Cardiac muscle cell (in vitro differentiated cells and primary cell): ENCODE measurements around the gene JAML. TPM values are rescaled to one million over a fixed set of nuclear protein-coding genes. Genes with fewer than 3 reads are reported as not detected.
"Not testable (repeated sequence)": the region's sequence is repeated elsewhere in the genome, so short reads cannot be mapped to it uniquely, and the experiment has no call there.

Experiments
- DNase-seq, 2 donors: peaks; one replicate each; pipeline versions ENCODE4 v3.0.0 to v3.0.0-alpha.2; 2010 to 2017; ENCODE audit warnings: low read depth in 1 of 2, low spot score in 1 of 2
- H3K27ac ChIP-seq: fragments of 200-600 bp; sonication (generic); 2 replicates; pipeline ENCODE4 v1.5.1; 2016
- H3K27me3 ChIP-seq: fragments of 200-600 bp; sonication (generic); 2 replicates; pipeline ENCODE4 v1.6.0; 2016; ENCODE audit warnings: control low read depth
- H3K36me3 ChIP-seq: fragments of 200-600 bp; sonication (generic); 2 replicates; pipeline ENCODE4 v1.5.1; 2016; ENCODE audit warnings: control low read depth
- H3K4me1 ChIP-seq: fragments of 200-600 bp; sonication (generic); 2 replicates; pipeline ENCODE4 v1.8.1; 2017; ENCODE audit warnings: low read depth, mild to moderate bottlenecking, mixed run types
- H3K4me3 ChIP-seq: fragments of 200-600 bp; sonication (generic); 2 replicates; pipeline ENCODE4 v1.5.1; 2016; ENCODE audit warnings: mild to moderate bottlenecking
- H3K9me3 ChIP-seq: fragments of 200-600 bp; sonication (generic); 2 replicates; pipeline ENCODE4 v1.5.1; 2017; ENCODE audit warnings: low read depth, mild to moderate bottlenecking, control low read depth
- CTCF ChIP-seq: IDR thresholded peaks from 2 replicates; pipeline ENCODE4 v1.5.1; 2012; ENCODE audit warnings: low read depth, mild to moderate bottlenecking, low read length
- polyA plus RNA-seq: library from polyadenylated mRNA; unstranded; fragments of >200 nt; fragmentation: Nextera tagmentation; extraction: Ambion mirVana; gene quantifications from 2 replicates; pipeline ENCODE4 v1.2.1, GENCODE V29; 2016
- total RNA-seq: library from RNA; depleted of rRNA; stranded (reverse); fragments of >200 nt; gene quantifications from 2 replicates; pipeline ENCODE4 v1.2.3, GENCODE V29; 2016

Gene JAML
- total and polyA plus RNA-seq, 2 experiments from 2014 or later = not detected

- TF ChIP-seq CTCF = no peak
- peaks cover 20% of the 10 kb centered on the region for H3K27me3 ChIP-seq
- no peaks in the 10 kb centered on the region for H3K36me3 ChIP-seq
- H3K27ac ChIP-seq = no peak overlapping the region
- H3K4me3 ChIP-seq = no peak overlapping the region
- no peak for DNase-seq
- H3K4me1 ChIP-seq = no peaks in the 10 kb centered on the region
- no peaks in the 10 kb centered on the region for H3K9me3 ChIP-seq
These were observed 38.3 kb downstream of the JAML start for GRCh38 chr11:118186346-118187107.

DNA sequence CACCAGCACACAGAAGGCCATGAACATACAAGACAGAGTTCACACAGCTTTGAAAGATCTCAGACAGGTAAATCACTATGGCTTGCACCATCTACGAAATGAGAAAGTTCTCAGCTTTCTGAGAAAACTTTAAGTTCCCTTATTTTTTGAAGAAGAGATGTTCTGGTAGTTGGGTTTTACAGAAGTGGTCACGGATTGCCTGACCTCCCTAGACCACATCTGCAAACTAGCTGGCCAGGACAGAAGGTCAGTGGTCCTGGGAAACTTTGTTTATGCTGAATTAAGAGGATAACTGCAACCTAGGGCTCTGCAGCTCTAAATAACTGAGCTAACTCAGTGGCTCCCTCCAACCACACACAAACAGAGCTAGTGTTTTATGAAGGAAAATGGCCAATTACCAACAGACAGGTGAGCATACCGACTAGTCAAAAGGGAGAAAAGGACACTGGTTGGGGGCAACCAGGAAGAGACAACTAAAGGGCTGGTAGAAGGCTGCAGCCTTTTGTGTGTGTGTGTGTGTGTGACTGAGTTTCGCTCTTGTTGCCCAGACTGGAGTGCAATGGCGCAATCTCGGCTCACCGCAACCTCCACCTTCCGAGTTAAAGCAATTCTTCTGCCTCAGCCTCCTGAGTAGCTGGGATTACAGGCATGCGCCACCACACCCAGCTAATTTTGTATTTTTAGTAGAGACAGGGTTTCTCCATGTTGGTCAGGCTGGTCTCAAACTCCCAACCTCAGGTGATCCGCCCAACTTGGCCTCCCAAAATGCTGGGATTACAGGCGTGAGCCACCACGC, 39.8 kb downstream of the JAML start:
- DNase-seq = no peak
- Histone ChIP-seq H3K4me1 (peaks cover 4% of the 10 kb centered on the region), H3K36me3 (no peaks in the 10 kb centered on the region), H3K27me3 (peaks cover 20% of the 10 kb centered on the region), H3K4me3 (no peak overlapping the region), H3K27ac (no peak overlapping the region), H3K9me3 (no peaks in the 10 kb centered on the region)
- TF ChIP-seq CTCF = no peak

DNA sequence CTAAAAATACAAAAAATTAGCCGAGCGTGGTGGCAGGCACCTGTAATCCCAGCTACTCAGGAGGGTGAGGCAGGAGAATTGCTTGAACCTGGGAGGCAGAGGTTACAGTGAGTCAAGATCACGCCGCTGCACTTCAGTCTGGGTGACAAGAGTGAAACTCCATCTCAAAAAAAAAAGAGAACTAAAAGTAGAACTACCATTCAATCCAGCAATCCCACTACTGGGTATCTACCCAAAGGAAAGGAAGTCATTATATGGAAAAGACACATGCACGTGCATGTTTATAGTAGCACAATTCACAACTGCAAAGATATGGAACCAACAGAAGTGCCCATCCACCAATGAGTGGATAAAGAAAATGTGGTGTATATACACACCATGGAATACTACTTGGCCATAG, 41.1 kb downstream of the JAML start:
- not testable (repeated sequence) for H3K4me3 ChIP-seq, H3K4me1 ChIP-seq, H3K36me3 ChIP-seq, H3K27ac ChIP-seq, DNase-seq, H3K9me3 ChIP-seq
- peaks cover 20% of the 10 kb centered on the region for H3K27me3 ChIP-seq

DNA sequence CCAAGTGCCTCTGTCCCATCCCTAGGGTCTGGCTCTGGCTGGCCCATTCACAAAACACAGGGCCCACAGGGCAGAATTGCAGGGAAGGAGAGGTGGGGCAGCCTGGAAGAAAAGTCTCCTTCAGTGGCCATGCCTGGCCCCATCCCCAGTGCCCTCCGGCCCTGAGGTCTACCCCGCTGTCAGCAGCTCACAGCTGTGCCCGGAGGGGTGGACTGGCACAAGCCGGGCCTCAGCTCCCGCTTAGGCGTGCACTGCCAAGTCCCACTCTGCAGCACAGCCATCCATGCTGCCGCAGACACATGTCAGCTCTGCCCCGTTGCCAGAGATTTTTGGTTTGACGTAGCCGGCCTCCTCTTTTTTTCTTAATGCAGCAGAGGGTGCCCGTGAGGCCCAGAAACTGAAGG, 44.5 kb downstream of the JAML start:
- Histone ChIP-seq H3K4me1 (peaks cover 8% of the 10 kb centered on the region), H3K9me3 (no peaks in the 10 kb centered on the region), H3K27me3 (peaks cover under 1% of the 10 kb centered on the region), H3K36me3 (no peaks in the 10 kb centered on the region), H3K4me3 (no peak overlapping the region), H3K27ac (no peak overlapping the region)
- TF ChIP-seq CTCF = no peak
- DNase-seq = peak; percentile 48 to 81

GRCh38 chr11:118176778-118177134, 48.1 kb downstream of the JAML start:
- Histone ChIP-seq H3K36me3 (no peaks in the 10 kb centered on the region), H3K27ac (no peak overlapping the region), H3K4me3 (no peak overlapping the region), H3K9me3 (no peaks in the 10 kb centered on the region), H3K4me1 (peaks cover 18% of the 10 kb centered on the region), H3K27me3 (peaks cover 20% of the 10 kb centered on the region)
- no peak for TF ChIP-seq CTCF
- no peak for DNase-seq
